Heart right ventricle (tissue), 16 donors: ENCODE data around the gene PRDM5. TPM values are rescaled to one million over a fixed set of nuclear protein-coding genes. Genes with fewer than 3 reads are reported as not detected.

Experiments used
- ATAC-seq, 8 donors: fragments of 200-7000 bp; cut with Tn5 transposase; one replicate each; pipeline ENCODE4 v1.9.1; 2020; ENCODE audit warnings: mild to moderate bottlenecking in 8 of 8, moderate library complexity in 8 of 8, moderate number of reproducible peaks in 1 of 8
- DNase-seq, 2 donors: peaks; one replicate each; pipeline ENCODE4 v3.0.0-alpha.2; 2020
- H3K27ac ChIP-seq, 10 donors: fragments of 200-600 bp; sonication (generic) in 2 of 10; one replicate each; pipeline versions ENCODE4 v1.5.0 to v1.8.0; 2020 to 2022; ENCODE audit warnings: mild to moderate bottlenecking in 3 of 10
- H3K27me3 ChIP-seq, 7 donors: fragments of 200-600 bp; one replicate each; pipeline ENCODE4 v1.8.0; 2021 to 2022; ENCODE audit warnings: mild to moderate bottlenecking in 2 of 7
- H3K36me3 ChIP-seq, 9 donors: fragments of 200-600 bp; sonication (generic) in 1 of 9; one replicate each; pipeline versions ENCODE4 v1.5.0 to v1.8.0; 2020 to 2022; ENCODE audit warnings: mild to moderate bottlenecking in 2 of 9
- H3K4me1 ChIP-seq, 9 donors: fragments of 200-600 bp; sonication (generic) in 1 of 9; one replicate each; pipeline versions ENCODE4 v1.5.0 to v1.8.0; 2020 to 2022; ENCODE audit warnings: mild to moderate bottlenecking in 4 of 9
- H3K4me3 ChIP-seq, 10 donors: fragments of 200-600 bp; sonication (generic) in 2 of 10; one replicate each; pipeline versions ENCODE4 v1.5.0 to v1.8.0; 2020 to 2022; ENCODE audit warnings: mild to moderate bottlenecking in 7 of 10, moderate library complexity in 2 of 10
- H3K9me3 ChIP-seq, 11 donors: fragments of 200-600 bp in 10 of 11; sonication (generic) in 2 of 11; one replicate each; pipeline versions ENCODE4 v1.5.0 to v1.8.0; 2013 to 2022; ENCODE audit warnings: mild to moderate bottlenecking in 2 of 11, control low read depth in 1 of 11, moderate library complexity in 1 of 11
- WGBS, 2 donors: extraction: QIAGEN DNeasy Blood & Tissue Kit; methylation state at CpG; one replicate each; pipeline ENCODE4 v1.1.7; 2013; ENCODE audit warnings: inconsistent platforms in 1 of 2; 5-methylcytosine and 5-hydroxymethylcytosine counted together
- intact Hi-C, 10 donors: fragments of 100-400 bp; cut with DNase I; formaldehyde crosslinking; loops; one replicate each; pipeline versions ENCODE4 v1.11.1 to v1.14.2; 2022
- polyA plus RNA-seq, 2 donors: library from polyadenylated mRNA; stranded (reverse); fragments of 200-250 nt; gene quantifications; one replicate each; pipeline ENCODE4 v1.2.3, GENCODE V29; 2013
- total RNA-seq, 10 donors: library from RNA; stranded (reverse); fragmentation: NEBNext Ultra II Directional in 3 of 10; extraction: Animal tissue kit (Norgen Biotek cat#: 25700) in 3 of 10; gene quantifications; one replicate each; pipeline versions ENCODE4 v1.2.1 to v1.2.4, GENCODE V29; 2021 to 2023
- TF ChIP-seq, protein P1 (sequence below), 9 donors: fragments of 200-600 bp; sonication (generic) in 2 of 9; IDR thresholded peaks; one replicate each; pipeline versions ENCODE4 v1.5.0 to v1.8.0; 2021 to 2022; ENCODE audit warnings: antibody characterized with exemption in 9 of 9, mild to moderate bottlenecking in 5 of 9, moderate library complexity in 1 of 9
- donor health status: Arrhythmogenic right ventricular cardiomyopathy.
- donor health status: ischemic (EF 13 %, LVEDD 7.1; RV severe dilation, severe dysfunction).
- donor health status: healthy with polysubstance abuse.
- donor health status: DM: no; HTN: yes; CAD: no.
- donor health status: DM: no; HTN: no; CAD: no.
- donor health status: ischemic (EF 25% LVEDD 6.9; RV normal size, moderate dysfunction).
- donor health status: ischemic (EF 25% LVEDD 5.7; RV mildly dilated, moderate dysfunction).
- donor health status: healthy.
- donor health status: DM: yes; HTN: yes; CAD: no.
- donor health status: Ischemic cardiomyopathy.
- donor health status: ischemic (EF 35%, LVEDD 5.7; RV mildly dilated, moderate dysfunction).
- donor health status: nonischemic (EF 11% LVEDD 7.7; RV severe dilation, severe dysfunction).
- donor health status: DM: yes; HTN: yes; CAD: no.
- donor health status: PGD.
- donor health status: ischemic (EF 29% LVEDD 5.4; RV normal size, mild dysfunction).
- donor health status: nonischemic (EF 23%, LVEDD 6.1; RV moderate dilation, normal function).

The PRDM5 gene
- total and polyA plus RNA-seq, 12 donors: 1.5 to 20.5 (median 12.1) TPM

DNA sequence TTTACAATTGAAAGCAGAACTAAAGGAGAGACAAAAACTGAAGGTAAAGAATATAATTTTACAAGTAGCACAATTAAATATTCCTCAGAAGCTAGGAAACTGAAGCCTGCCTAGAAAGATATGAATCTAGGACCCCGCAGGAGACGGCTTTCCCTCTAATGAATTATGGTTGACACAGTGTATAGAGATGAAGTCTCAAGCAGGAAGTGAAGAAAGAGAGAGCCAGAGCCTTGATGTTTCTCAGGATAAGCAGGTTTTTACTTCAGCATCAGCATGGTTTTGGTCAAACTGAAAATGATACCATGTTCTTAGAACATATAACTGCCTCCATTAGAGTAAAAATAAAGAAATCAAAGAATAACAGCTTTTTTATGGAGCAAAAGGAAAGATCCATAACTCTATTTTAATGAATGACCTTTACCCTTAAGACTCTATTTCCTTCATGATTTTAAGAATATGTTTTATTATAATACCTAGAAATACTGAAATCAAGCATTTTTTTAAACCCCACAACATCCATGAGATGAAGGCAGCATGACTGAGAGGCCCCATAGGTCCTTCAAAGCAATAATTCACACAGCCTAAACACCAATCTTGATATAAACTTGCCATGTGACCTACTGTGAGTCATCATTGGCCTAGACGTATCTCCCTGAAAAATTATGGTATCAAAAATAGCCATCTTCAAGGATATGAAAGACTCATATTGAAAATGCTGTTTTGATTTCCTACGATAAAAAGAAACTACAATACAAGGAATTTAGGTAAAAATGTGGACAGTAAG is 193.4 kb downstream of the PRDM5 start:
- H3K4me1 ChIP-seq: peaks cover 0 to 41% (median 0%) of the 10 kb centered on the region in 9 donors
- H3K9me3 ChIP-seq: no peaks in the 10 kb centered on the region
- no peak overlapping the region for H3K4me3 ChIP-seq
- ATAC-seq (no peak), DNase-seq (no peak)
- H3K36me3 ChIP-seq: peaks cover 0 to 6% (median 0%) of the 10 kb centered on the region in 9 donors
- TF ChIP-seq, protein P1, sequence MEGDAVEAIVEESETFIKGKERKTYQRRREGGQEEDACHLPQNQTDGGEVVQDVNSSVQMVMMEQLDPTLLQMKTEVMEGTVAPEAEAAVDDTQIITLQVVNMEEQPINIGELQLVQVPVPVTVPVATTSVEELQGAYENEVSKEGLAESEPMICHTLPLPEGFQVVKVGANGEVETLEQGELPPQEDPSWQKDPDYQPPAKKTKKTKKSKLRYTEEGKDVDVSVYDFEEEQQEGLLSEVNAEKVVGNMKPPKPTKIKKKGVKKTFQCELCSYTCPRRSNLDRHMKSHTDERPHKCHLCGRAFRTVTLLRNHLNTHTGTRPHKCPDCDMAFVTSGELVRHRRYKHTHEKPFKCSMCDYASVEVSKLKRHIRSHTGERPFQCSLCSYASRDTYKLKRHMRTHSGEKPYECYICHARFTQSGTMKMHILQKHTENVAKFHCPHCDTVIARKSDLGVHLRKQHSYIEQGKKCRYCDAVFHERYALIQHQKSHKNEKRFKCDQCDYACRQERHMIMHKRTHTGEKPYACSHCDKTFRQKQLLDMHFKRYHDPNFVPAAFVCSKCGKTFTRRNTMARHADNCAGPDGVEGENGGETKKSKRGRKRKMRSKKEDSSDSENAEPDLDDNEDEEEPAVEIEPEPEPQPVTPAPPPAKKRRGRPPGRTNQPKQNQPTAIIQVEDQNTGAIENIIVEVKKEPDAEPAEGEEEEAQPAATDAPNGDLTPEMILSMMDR (IDR thresholded peaks at IDR 0.05): no peak
- 84 to 90% methylated on average over 4 of the region's 4 CpGs for WGBS, 2 donors
- intact Hi-C loops: loop anchor here in 2 of 10 donors (10.0 kb wide), 2 partner anchors 196 to 366 kb away; partner anchors contain the start of gene PRDM5 (in 1 of the 2)
- H3K27me3 ChIP-seq: no peaks in the 10 kb centered on the region
- no peak overlapping the region for H3K27ac ChIP-seq

DNA sequence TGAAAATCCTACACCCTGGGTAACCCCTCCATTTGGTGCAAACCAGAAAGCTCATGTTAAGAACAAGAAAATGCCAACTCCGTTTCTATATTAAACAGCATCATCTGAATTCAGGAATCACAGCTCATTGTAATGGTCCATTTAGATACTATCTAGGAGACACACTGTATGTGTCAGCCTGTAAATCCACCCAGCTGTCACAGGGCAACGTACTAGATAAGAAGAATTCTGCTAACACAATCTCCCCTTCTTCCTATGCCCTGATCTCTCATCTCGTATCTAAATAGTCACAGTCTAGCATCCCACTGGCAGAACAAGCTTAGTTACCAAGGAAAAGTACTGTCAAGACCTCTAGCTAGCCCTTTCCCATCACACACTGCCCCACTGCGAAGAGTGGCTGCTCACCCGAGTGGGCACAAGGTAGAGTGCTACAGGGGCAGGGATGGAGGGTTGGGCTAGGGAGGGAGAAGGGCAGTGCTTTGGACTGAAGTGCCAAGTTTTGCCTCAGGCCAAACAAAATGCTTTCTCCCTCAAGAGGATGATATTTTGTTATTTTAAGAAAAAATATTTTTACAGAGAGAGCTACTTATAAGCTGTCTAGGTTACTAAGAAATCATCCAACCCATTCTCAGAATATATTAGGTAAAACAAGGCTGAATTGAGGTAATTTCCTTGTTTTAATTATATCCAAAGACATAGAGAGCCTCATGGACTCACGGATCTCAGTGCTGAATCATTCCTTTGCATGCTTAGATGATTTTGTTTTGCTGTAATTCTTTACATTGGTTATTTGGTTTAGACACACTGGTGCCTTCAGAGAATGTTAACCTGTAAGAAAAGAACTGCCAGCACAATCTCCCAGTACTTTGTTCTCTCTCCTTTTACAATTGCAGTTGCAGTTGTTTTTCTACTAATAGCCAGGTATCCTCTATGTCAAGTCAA is 196.6 kb downstream of the PRDM5 start:
- WGBS, 2 donors: 68 to 77% methylated on average over 6 of the region's 6 CpGs
- TF ChIP-seq, protein P1 (IDR thresholded peaks at IDR 0.05): no peak
- peaks cover 0 to 36% (median 5%) of the 10 kb centered on the region in 9 donors for H3K4me1 ChIP-seq
- H3K27me3 ChIP-seq: no peaks in the 10 kb centered on the region
- DNase-seq (no peak), ATAC-seq (peak in 2 of 8 donors; percentile 22 to 55)
- H3K4me3 ChIP-seq: no peak overlapping the region
- no peak overlapping the region for H3K27ac ChIP-seq
- intact Hi-C loops: loop anchor here in 2 of 10 donors (10.0 kb wide), 2 partner anchors 199 to 369 kb away; partner anchors contain the start of gene PRDM5 (in 1 of the 2)
- no peaks in the 10 kb centered on the region for H3K9me3 ChIP-seq
- H3K36me3 ChIP-seq: no peaks in the 10 kb centered on the region

GRCh38 chr4:120724656-120725055 is 197.9 kb downstream of the PRDM5 start:
- Histone ChIP-seq H3K27ac (no peak overlapping the region), H3K27me3 (no peaks in the 10 kb centered on the region), H3K9me3 (no peaks in the 10 kb centered on the region), H3K4me3 (no peak overlapping the region), H3K4me1 (peaks cover 0 to 32% (median 6%) of the 10 kb centered on the region in 9 donors), H3K36me3 (no peaks in the 10 kb centered on the region)
- DNase-seq (no peak), ATAC-seq (no peak)
- 60 to 63% methylated on average over 2 of the region's 2 CpGs for WGBS, 2 donors
- intact Hi-C loops: loop anchor here in 4 of 10 donors (5.0 to 10.0 kb wide), 4 partner anchors 198 to 373 kb away; partner anchors contain the start of gene PRDM5 (in 2 of the 4)
- TF ChIP-seq, protein P1 (IDR thresholded peaks at IDR 0.05): no peak

DNA sequence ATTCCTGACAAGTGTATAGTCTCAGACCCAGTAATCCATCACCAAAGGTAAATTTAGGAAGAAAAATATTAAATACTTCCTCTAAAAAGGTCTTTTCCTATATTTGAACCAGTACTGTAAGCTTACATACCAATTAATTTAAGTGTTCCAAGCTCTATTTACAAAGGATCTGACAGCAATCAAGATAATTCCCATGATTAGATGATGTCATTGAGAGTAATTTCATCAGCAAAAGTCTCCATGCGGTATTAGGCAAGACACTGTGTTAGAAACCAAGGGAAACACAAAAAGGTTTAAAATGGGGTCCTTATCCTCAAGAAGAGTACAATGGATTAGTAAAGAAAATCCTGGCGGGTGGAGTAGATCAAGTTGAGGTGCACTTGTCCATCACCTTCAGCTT is 198.5 kb downstream of the PRDM5 start:
- no peaks in the 10 kb centered on the region for H3K36me3 ChIP-seq
- H3K27me3 ChIP-seq: no peaks in the 10 kb centered on the region
- intact Hi-C loops: loop anchor here in 4 of 10 donors (5.0 to 10.0 kb wide), 4 partner anchors 198 to 373 kb away; partner anchors contain the start of gene PRDM5 (in 2 of the 4)
- H3K27ac ChIP-seq: no peak overlapping the region
- no peak for ATAC-seq
- peaks cover 0 to 30% (median 6%) of the 10 kb centered on the region in 9 donors for H3K4me1 ChIP-seq
- TF ChIP-seq, protein P1 (IDR thresholded peaks at IDR 0.05): no peak
- 97 to 98% methylated on average over 2 of the region's 2 CpGs for WGBS, 2 donors
- H3K9me3 ChIP-seq: no peaks in the 10 kb centered on the region
- DNase-seq: no peak
- no peak overlapping the region for H3K4me3 ChIP-seq
